Measurements from ENCODE around the gene CCDC57. TPM values are rescaled to one million over a fixed set of nuclear protein-coding genes. Genes with fewer than 3 reads are reported as not detected.

CCDC57 gene
- total and polyA plus RNA-seq, 9 of the 15 experiments (the other 6 are each of a cell fraction or from before 2014, with no cell fraction given): 0.83 to 36.2 (median 13.6) TPM

DNA sequence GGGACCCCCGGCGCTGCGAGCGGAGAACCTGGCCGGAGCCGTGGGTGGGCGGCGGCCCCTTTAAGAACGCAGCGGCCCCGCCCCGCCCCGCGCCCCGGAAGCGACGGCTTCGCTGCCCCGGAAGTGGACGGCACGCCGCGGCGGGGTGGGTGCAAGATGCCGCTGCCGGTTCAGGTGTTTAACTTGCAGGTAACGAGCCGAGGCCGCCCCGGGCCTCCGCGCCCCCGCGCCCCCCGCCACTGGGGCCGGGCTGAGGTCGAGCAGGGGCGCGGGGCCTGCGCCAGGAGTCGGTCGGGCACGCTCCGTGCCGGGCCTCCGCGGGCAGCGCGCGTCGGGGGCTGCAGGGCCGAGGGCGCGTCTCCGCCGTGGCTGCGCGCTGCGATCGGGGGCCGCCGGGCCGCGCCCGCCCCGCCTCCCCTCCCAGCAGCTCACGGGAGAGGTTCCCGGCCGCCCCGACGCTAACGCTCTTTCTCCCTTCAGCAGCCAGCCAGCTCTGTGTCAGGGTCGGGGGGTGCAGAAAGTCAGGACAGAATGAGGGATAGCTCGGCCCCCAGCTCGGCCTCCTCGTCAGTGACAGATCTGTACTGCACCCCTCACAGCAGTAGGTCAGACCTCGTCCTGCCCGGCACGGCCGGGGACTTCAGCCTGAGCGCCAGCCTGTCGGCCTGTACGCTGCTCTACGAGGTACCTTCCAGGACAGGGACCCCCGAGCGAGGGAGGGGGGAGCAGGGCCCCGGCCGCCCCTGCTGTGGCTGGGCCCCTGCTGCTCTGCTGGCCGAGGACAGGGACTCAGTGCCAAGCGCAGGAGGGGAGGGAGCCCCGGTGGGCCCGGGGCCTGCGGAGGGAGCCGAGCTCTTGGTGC lies 160.6 kb downstream of the CCDC57 start, which contains the start of the genes GPS1 and RFNG (continued):
- TF ChIP-seq HMGN3 (IDR thresholded peaks at IDR 0.05; ENCODE audit: borderline replicate concordance, extremely low read depth, insufficient read length, low read depth, low read length) (peak; percentile 8), SIN3B (IDR thresholded peaks at IDR 0.05; ENCODE audit: low read depth) (peak; percentile 93), GABPB1 (CRISPR knock-in tag; IDR thresholded peaks at IDR 0.05) (peak; percentile 85; the same call in 1 of the 2 replicates), SAP30 (IDR thresholded peaks at IDR 0.05; ENCODE audit: borderline replicate concordance, insufficient read depth, low read depth, low read length, poor library complexity, severe bottlenecking) (peak; percentile 61), GATAD2B (IDR thresholded peaks at IDR 0.05; ENCODE audit: borderline replicate concordance) (peak; percentile 87; the same call in 1 of the 2 replicates), TSC22D4 (tag; IDR thresholded peaks at IDR 0.05) (no peak), CHD1 (IDR thresholded peaks at IDR 0.05; ENCODE audit: low read length) (no peak)
- TF ChIP-seq, protein P1, sequence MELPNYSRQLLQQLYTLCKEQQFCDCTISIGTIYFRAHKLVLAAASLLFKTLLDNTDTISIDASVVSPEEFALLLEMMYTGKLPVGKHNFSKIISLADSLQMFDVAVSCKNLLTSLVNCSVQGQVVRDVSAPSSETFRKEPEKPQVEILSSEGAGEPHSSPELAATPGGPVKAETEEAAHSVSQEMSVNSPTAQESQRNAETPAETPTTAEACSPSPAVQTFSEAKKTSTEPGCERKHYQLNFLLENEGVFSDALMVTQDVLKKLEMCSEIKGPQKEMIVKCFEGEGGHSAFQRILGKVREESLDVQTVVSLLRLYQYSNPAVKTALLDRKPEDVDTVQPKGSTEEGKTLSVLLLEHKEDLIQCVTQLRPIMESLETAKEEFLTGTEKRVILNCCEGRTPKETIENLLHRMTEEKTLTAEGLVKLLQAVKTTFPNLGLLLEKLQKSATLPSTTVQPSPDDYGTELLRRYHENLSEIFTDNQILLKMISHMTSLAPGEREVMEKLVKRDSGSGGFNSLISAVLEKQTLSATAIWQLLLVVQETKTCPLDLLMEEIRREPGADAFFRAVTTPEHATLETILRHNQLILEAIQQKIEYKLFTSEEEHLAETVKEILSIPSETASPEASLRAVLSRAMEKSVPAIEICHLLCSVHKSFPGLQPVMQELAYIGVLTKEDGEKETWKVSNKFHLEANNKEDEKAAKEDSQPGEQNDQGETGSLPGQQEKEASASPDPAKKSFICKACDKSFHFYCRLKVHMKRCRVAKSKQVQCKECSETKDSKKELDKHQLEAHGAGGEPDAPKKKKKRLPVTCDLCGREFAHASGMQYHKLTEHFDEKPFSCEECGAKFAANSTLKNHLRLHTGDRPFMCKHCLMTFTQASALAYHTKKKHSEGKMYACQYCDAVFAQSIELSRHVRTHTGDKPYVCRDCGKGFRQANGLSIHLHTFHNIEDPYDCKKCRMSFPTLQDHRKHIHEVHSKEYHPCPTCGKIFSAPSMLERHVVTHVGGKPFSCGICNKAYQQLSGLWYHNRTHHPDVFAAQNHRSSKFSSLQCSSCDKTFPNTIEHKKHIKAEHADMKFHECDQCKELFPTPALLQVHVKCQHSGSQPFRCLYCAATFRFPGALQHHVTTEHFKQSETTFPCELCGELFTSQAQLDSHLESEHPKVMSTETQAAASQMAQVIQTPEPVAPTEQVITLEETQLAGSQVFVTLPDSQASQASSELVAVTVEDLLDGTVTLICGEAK (IDR thresholded peaks at IDR 0.05): peak; percentile 94
- TF ChIP-seq, protein P1 (CRISPR knock-in tag; IDR thresholded peaks at IDR 0.05): no peak
- TF ChIP-seq, protein P2, sequence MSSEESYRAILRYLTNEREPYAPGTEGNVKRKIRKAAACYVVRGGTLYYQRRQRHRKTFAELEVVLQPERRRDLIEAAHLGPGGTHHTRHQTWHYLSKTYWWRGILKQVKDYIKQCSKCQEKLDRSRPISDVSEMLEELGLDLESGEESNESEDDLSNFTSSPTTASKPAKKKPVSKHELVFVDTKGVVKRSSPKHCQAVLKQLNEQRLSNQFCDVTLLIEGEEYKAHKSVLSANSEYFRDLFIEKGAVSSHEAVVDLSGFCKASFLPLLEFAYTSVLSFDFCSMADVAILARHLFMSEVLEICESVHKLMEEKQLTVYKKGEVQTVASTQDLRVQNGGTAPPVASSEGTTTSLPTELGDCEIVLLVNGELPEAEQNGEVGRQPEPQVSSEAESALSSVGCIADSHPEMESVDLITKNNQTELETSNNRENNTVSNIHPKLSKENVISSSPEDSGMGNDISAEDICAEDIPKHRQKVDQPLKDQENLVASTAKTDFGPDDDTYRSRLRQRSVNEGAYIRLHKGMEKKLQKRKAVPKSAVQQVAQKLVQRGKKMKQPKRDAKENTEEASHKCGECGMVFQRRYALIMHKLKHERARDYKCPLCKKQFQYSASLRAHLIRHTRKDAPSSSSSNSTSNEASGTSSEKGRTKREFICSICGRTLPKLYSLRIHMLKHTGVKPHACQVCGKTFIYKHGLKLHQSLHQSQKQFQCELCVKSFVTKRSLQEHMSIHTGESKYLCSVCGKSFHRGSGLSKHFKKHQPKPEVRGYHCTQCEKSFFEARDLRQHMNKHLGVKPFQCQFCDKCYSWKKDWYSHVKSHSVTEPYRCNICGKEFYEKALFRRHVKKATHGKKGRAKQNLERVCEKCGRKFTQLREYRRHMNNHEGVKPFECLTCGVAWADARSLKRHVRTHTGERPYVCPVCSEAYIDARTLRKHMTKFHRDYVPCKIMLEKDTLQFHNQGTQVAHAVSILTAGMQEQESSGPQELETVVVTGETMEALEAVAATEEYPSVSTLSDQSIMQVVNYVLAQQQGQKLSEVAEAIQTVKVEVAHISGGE (CRISPR knock-in tag; IDR thresholded peaks at IDR 0.05): peak in 1 of 3 experiments; percentile 81; a peak in 2 of 6 replicates
- TF ChIP-seq, protein P3, sequence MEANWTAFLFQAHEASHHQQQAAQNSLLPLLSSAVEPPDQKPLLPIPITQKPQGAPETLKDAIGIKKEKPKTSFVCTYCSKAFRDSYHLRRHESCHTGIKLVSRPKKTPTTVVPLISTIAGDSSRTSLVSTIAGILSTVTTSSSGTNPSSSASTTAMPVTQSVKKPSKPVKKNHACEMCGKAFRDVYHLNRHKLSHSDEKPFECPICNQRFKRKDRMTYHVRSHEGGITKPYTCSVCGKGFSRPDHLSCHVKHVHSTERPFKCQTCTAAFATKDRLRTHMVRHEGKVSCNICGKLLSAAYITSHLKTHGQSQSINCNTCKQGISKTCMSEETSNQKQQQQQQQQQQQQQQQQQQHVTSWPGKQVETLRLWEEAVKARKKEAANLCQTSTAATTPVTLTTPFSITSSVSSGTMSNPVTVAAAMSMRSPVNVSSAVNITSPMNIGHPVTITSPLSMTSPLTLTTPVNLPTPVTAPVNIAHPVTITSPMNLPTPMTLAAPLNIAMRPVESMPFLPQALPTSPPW (CRISPR knock-in tag; IDR thresholded peaks at IDR 0.05): peak; percentile 86
